GM12864 (cell line): ENCODE results near the gene AGPAT1.
"Not testable (repeated sequence)": the region's sequence is repeated elsewhere in the genome, so short reads cannot be mapped to it uniquely, and the experiment has no call there.

ENCODE experiments used
- DNase-seq: peaks from one replicate; pipeline ENCODE4 v3.0.0-alpha.2; 2011; ENCODE audit warnings: low read depth
- H3K4me3 ChIP-seq: 2 replicates; pipeline ENCODE4 v1.5.1; 2011; ENCODE audit warnings: mild to moderate bottlenecking, low read depth, low read length, control low read depth
- TF ChIP-seq, protein P1 (sequence below): IDR thresholded peaks from 2 replicates; pipeline ENCODE4 v1.5.1; 2011; ENCODE audit warnings: low read depth, mild to moderate bottlenecking, moderate library complexity, low read length, control low read depth, inconsistent platforms; ENCODE audit errors: missing control alignments

The AGPAT1 gene

DNA sequence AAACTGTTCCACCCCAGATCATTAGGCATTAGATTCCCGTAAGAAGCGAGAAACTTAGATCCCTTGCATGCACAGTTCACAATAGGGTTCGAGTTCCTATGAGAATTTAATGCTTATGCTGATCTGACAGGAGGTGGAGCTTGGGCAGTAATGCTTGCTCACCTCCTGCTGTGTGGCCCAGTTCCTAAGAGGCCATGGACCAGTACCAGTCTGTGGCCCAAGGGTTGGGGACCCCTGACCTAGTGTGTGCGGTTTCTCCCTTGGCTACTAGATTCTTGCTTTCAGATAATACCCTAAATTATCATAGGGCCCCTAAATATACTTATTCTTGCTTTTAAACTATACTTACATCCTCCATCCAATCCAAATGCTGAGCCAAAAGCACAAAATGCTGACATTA lies 18.5 kb upstream of the AGPAT1 start:
- no peak overlapping the region for H3K4me3 ChIP-seq
- TF ChIP-seq, protein P1, sequence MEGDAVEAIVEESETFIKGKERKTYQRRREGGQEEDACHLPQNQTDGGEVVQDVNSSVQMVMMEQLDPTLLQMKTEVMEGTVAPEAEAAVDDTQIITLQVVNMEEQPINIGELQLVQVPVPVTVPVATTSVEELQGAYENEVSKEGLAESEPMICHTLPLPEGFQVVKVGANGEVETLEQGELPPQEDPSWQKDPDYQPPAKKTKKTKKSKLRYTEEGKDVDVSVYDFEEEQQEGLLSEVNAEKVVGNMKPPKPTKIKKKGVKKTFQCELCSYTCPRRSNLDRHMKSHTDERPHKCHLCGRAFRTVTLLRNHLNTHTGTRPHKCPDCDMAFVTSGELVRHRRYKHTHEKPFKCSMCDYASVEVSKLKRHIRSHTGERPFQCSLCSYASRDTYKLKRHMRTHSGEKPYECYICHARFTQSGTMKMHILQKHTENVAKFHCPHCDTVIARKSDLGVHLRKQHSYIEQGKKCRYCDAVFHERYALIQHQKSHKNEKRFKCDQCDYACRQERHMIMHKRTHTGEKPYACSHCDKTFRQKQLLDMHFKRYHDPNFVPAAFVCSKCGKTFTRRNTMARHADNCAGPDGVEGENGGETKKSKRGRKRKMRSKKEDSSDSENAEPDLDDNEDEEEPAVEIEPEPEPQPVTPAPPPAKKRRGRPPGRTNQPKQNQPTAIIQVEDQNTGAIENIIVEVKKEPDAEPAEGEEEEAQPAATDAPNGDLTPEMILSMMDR, result no peak
- DNase-seq, result no peak

- H3K4me3 ChIP-seq, result peak overlapping the region; percentile 97
- DNase-seq, result not testable (repeated sequence)
Observed at GRCh38 chr6:32193096-32193495, 17.2 kb upstream of the AGPAT1 start.

DNA sequence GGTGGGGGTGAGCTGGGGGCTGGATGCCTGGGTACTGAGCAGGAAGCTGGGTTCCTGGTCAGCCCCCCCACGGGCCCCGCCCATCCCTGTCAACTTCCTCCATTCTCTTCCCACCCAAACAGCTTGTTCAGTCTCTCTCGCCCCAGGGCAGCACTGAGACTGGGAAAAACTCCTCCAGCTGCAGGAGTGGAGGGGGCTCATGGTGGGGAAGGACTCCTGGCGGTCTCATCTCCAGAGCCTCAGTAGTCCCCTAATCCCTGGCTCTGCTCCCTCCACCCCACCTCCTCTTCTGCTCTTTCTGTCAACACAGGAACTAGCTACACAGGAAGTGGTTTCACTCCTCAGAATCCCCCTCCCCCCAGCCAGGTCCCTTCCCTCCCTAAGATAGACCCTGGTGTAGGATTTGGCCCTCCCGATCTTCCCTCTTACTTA lies 16.7 kb upstream of the AGPAT1 start, which contains the start of gene GPSM3:
TSS of gene GPSM3 (minus strand) at position 36 of the 432 bp plus-strand sequence. CDS start 130 bp downstream, outside the sequence.
- no peak for DNase-seq
- H3K4me3 ChIP-seq, result peak within 1 kb of the TSS; percentile 97
- TF ChIP-seq, protein P1, result no peak

DNA sequence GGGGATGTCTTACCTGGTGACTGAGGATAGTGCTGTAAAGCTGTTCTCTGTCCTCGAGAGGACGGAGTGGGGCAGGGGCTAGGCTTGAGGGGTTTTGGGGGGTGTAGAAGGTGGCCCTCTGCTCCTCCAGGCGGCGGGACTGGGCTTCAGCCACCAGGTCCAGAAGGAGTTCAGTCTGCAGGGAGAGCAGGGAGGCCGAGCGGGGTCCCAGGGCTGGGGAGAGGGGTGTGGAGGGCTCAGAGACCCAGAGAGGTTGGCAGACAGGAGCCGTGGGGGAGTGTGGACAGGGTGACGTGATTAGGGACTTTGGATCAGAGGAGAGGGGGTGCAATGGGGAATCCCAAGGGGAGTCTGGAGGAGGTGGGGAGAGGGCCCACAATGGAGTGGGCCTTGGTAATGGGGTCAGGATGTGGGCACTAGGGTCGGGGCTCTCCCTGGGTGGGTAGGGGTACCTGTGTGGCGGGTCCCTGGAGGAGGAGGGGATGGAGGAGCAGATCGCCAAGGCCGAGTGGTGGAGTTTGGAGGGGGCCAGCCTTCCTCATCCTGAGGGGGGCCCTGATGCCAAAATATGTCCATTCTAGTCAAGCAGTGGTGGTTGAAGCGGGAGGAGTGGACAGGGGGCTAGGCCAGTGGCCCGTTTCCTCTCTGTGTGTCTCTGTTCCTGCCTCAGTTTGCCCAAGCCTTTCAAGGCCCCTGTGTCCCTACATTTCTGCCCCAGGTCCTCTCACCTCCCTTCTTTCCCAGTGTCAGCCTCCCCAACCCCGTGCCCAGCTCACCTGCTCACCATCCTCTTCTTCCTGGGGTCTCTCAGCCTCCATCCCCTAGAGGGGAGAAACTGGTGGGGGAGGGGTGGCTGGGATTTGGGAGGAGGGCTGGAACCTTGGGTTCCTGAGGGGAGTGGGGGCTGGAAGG lies 16.1 kb upstream of the AGPAT1 start:
- TF ChIP-seq, protein P1, result no peak
- peak overlapping the region; percentile 97 for H3K4me3 ChIP-seq

DNA sequence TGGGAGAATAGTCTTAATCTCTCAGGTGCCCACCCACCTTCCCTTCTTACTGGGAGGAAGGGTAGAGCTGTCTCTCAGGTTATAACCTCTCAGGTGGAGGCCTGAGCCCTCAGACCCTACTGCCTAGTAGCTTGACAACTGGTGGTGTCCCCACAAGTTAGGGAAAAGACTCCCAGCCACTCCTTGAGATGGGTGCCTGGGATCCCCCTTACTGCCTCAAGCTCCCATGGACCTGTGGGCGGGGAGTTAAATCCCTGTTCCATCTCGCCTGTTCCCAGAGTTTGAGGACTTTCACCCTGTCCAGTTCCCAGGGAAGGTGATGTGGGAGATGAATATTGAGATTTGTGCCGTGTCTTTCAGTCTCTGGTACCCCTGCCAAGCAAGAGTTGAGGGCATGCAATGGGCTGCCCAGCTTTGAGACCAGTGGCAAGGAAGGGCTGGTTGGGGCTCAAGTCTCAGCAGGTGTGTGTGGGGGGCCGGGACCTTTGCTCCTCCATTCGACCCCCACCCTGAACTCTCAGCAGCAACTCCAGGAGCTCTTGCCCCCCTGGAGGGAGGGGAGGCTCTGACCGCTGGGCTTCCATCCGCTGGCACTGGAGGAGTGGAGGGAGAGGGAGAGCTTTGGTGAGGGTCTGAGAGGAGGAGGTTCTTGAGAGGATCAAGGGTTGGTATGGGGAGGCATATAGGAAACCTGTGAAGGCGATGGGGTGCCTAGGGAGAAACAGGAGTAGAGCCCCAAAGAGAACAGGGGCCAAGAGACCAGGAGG lies 15.2 kb upstream of the AGPAT1 start:
- no peak for DNase-seq
- peak overlapping the region; percentile 97 for H3K4me3 ChIP-seq
- TF ChIP-seq, protein P1, result no peak

More for the DNA sequence above, 16.1 kb upstream of the AGPAT1 start:
- DNase-seq, result no peak

DNA sequence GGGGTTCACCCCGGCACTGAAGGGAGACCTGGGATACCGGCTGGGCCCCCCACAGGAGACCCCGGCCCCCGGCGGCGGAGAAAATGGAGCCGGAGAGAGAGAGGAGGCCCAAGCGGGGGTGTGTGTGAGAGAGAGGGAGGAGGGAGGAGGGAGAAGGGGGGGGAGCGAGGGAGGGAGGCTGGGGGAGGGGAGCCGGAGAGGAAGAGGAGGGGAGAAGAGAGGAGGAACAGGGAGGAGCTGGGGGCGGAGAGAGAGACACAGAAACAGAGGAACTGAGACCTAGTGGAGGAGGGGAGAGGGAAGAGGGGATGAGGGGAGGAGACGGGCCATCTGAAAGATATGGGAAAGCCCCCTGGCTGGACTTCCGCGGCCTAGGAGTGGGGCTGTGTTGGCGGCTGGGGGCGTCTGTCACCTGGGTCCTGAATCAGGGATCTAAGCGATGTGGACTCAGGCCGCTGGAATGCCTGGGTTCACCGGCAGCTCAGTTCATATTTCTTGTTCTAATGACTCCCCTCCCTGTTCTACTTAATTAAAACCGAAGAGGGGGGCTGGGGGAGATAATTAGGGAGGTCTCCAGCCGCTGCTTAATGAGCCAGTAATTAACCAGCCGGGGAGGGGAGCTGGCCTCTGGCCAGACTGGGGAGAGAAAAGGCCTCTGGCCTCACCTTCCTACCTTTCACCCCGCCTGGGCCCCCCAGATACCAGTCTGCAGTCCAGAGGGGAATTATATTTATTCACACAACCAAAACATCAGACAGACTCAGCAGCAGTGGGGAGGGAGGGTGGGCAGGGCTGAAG lies 14.4 kb upstream of the AGPAT1 start, which contains the start of gene PBX2:
TSS of gene PBX2 (minus strand) at position 149 of the 798 bp plus-strand sequence. CDS start 287 bp downstream, outside the sequence.
- TF ChIP-seq, protein P1, result no peak
- peak; percentile 87 for DNase-seq
- peak within 1 kb of the TSS; percentile 97 for H3K4me3 ChIP-seq

GRCh38 chr6:32189742-32190053 lies 13.8 kb upstream of the AGPAT1 start:
- no peak for DNase-seq
- TF ChIP-seq, protein P1, result no peak

More at GRCh38 chr6:32189742-32190053, 13.8 kb upstream of the AGPAT1 start:
- H3K4me3 ChIP-seq, result peak overlapping the region; percentile 97
